ENCODE results near the gene ECHS1. TPM values are rescaled to one million over a fixed set of nuclear protein-coding genes. Genes with fewer than 3 reads are reported as not detected.

The ECHS1 gene
- total RNA-seq, result 10 to 100 TPM; 29.8 to 46.2 (median 44.8) TPM
- 10 to 100 TPM; 54.8 to 81.2 (median 62.7) TPM for polyA plus RNA-seq
- long read RNA-seq, donor 1, transcript ECHS1-201 (8 exons, 1,617 nt), result major isoform, 49 of 49 reads
- long read RNA-seq, donor 1, partial matches to known transcripts, result 0 of 49 reads
- long read RNA-seq, donor 1, other reads (novel, unspliced or antisense), result 0 of 49 reads
- long read RNA-seq, donor 2, transcript ECHS1-201 (8 exons, 1,617 nt), result major isoform, 33 of 42 reads
- long read RNA-seq, donor 2, partial matches to known transcripts, result 9 of 42 reads
- long read RNA-seq, donor 2, other reads (novel, unspliced or antisense), result 0 of 42 reads

DNA sequence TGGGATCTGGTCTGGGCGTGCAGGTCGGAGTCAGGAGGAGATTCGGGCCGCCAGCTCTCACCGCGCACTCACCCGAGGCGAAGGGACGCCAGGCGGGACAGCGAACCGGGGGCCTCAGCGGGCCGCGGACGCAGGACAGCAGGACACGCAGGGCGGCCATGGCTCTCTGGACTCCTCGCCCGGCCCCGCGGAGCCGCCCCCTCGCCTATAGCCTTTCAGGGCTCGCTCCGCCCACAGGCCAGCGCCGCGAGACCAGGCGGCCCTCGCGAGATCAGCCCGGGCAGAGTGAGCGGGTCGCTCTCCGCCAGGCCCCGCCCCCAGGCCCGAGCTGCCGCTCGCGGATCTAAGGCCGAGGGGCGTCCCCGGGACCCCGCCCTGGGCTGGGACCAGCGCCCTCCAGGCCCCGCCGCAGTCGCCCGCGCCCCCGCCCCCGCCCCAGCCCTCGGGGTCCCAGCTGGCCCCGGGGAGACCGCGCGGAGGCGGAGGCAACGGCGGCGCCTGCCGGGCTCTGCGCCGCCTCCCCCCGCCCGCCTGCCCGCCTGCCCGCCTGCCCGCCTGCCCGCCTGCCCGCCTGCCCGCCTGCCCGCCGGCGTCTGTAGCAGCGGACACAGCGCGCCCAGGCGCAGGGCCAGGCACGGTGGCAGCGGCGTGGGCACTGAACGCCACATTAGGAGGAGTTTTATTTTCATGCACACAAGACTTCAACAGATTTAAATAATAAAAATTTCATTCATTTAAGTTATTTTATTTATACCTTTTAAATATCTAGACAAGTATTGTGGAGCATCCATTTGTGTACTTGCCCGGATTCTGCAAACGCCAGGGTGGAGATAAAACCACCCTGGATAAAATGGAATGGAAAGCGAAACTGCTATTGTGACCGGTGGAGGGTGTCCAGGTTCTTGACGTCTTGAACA, at the start of gene ECHS1:
ECHS1 (minus strand) TSS at position 181 of the 917 bp plus-strand sequence; CDS start at position 160, 21 bp downstream.
- peak; percentile 100 for DNase-seq
- H3K9me3 ChIP-seq, result no peaks in the 10 kb centered on the region
- peaks cover 0 to 4% (median 0%) of the 10 kb centered on the region in 7 donors for H3K27me3 ChIP-seq (replicated peaks in 1 of 7)
- peak in 1 of 3 donors; percentile 58 for TF ChIP-seq POLR2A (IDR thresholded peaks at IDR 0.05)
- peak; percentile 81 to 91 (median 86) for TF ChIP-seq POLR2AphosphoS5 (IDR thresholded peaks at IDR 0.05)
- TF ChIP-seq, protein P1, sequence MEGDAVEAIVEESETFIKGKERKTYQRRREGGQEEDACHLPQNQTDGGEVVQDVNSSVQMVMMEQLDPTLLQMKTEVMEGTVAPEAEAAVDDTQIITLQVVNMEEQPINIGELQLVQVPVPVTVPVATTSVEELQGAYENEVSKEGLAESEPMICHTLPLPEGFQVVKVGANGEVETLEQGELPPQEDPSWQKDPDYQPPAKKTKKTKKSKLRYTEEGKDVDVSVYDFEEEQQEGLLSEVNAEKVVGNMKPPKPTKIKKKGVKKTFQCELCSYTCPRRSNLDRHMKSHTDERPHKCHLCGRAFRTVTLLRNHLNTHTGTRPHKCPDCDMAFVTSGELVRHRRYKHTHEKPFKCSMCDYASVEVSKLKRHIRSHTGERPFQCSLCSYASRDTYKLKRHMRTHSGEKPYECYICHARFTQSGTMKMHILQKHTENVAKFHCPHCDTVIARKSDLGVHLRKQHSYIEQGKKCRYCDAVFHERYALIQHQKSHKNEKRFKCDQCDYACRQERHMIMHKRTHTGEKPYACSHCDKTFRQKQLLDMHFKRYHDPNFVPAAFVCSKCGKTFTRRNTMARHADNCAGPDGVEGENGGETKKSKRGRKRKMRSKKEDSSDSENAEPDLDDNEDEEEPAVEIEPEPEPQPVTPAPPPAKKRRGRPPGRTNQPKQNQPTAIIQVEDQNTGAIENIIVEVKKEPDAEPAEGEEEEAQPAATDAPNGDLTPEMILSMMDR (IDR thresholded peaks at IDR 0.05 in 8 of 11, conservative IDR thresholded peaks at IDR 0.05 in 3 of 11), result peak in 4 of 11 experiments; percentile 39 to 61 (median 47)
- intact Hi-C loops (cut with DNase I; ENCODE audit: low total_unique reads), result no loop called here
- H3K36me3 ChIP-seq, result peaks cover 0 to 31% (median 24%) of the 10 kb centered on the region in 6 donors
- peak within 1 kb of the TSS; percentile 56 to 91 (median 68) for H3K4me3 ChIP-seq
- 1 to 2% (median 1%) methylated on average over 34 to 89 of the region's 89 CpGs for WGBS, 5 donors
- H3K4me1 ChIP-seq, result peaks cover 11 to 41% (median 30%) of the 10 kb centered on the region in 6 donors
- H3K27ac ChIP-seq, result peak within 1 kb of the TSS; percentile 80 to 96 (median 91)

DNA sequence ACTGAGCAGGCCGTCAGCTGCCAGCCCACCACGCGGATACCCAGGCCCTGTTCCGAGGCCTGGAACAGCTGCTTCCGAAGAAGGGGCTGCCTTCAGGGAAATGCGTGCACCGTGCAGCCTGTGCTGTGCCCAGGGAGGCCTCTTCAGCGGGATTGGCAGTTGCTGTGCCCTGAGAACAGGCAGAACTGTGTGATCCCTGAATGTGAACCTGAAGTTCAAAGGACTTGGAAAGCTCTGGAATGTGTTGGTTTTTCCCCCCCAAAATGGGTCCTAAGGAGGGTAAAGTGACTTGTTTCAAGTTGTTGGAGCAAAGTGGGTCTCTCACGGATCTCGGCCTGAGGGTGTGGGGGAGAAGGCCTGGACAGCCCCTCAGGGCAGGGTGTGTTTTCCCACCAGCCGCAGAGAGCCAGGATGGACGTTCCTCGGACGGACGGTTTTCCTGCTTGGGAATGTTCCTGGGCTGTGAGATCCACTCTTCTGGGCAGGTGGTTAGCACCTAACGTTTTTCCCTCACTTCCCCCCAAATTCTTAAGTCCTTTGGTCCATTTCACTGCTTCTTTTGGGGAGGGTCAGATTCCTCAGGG, 49.2 kb upstream of the ECHS1 start:
- peak in 1 of 3 donors; percentile 3 for TF ChIP-seq POLR2AphosphoS5 (IDR thresholded peaks at IDR 0.05)
- no peak for TF ChIP-seq POLR2A (IDR thresholded peaks at IDR 0.05)
- no peak for DNase-seq
- no peaks in the 10 kb centered on the region for H3K9me3 ChIP-seq
- H3K27ac ChIP-seq, result no peak overlapping the region
- intact Hi-C loops (cut with DNase I; ENCODE audit: low total_unique reads), result no loop called here
- H3K4me1 ChIP-seq, result peaks cover 3 to 16% (median 9%) of the 10 kb centered on the region in 6 donors
- peaks cover 0 to 25% (median 3%) of the 10 kb centered on the region in 7 donors for H3K27me3 ChIP-seq (replicated peaks in 1 of 7)
- no peak overlapping the region for H3K4me3 ChIP-seq
- H3K36me3 ChIP-seq, result peaks cover 0 to 48% (median 24%) of the 10 kb centered on the region in 6 donors
- 83 to 86% (median 84%) methylated on average over 16 of the region's 16 CpGs for WGBS, 5 donors

DNA sequence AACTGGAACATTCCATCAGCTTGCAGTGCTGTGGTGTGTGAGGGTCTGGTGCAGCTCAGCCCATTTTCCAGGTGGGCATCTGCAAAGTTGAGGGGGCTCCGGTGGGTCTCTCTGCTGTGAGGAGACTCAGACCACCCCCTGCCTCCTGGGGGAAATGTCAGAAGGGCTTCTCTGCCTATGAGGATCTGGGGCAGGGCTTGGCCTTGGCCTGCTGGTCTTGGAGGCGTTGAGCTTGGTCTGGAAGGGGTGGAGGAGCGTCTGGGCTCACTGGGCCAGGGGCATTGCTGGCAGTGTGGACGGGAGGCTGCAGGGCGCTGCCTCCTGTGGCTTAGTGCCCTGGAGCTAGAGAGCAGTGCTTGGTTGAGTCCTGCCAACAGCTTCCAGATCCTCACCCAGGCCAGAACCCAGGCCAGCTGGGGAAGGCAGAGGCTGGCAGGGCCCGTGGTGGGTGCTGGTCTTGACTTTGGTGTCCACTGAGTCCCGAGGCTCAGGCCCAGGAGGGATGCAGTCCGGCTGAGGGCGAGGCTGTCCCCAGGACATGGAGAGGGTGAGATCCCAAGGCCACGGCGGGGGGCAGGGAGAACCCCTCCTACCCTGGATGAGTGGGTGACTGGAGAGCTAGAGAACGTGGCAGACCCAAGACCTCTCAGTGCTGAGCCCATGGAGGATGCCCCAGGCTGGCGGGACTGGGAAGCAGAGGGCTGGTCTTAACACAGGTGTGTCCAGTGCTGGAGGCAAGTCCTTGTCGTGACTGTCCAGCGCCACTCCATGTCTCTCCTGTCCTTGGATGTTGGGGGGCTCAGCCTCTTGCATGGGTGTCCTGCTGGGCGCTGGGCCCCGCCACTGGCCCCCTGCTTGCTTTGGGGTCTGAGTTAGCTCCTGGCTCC, 48.4 kb upstream of the ECHS1 start:
- peak; percentile 74 for DNase-seq
- H3K27ac ChIP-seq, result no peak overlapping the region
- no peak overlapping the region for H3K4me3 ChIP-seq
- peaks cover 0 to 25% (median 3%) of the 10 kb centered on the region in 7 donors for H3K27me3 ChIP-seq (replicated peaks in 1 of 7)
- peaks cover 3 to 16% (median 9%) of the 10 kb centered on the region in 6 donors for H3K4me1 ChIP-seq
- intact Hi-C loops (cut with DNase I; ENCODE audit: low total_unique reads), result no loop called here
- no peaks in the 10 kb centered on the region for H3K9me3 ChIP-seq
- H3K36me3 ChIP-seq, result peaks cover 0 to 48% (median 24%) of the 10 kb centered on the region in 6 donors
- TF ChIP-seq, protein P1 (IDR thresholded peaks at IDR 0.05 in 8 of 11, conservative IDR thresholded peaks at IDR 0.05 in 3 of 11), result no peak
- peak in 1 of 3 donors; percentile 7 for TF ChIP-seq POLR2AphosphoS5 (IDR thresholded peaks at IDR 0.05)
- 83 to 91% (median 88%) methylated on average over 9 to 16 of the region's 17 CpGs for WGBS, 5 donors

All from spleen (tissue), 13 donors.